Mesothelial cell of epicardium (in vitro differentiated cells): Measurements from ENCODE around the gene DPPA5. TPM values are rescaled to one million over a fixed set of nuclear protein-coding genes. Genes with fewer than 3 reads are reported as not detected.

Source experiments
- DNase-seq, 2 experiments: peaks; one replicate each; pipeline ENCODE4 v3.0.0; 2021; ENCODE audit warnings: low spot score in 2 of 2; ENCODE audit not compliant: unreplicated experiment in 2 of 2
- H3K27ac Mint-ChIP-seq: 2 replicates; pipeline ENCODE4 v1.8.0; 2021; ENCODE audit warnings: mixed read lengths
- H3K27me3 Mint-ChIP-seq: 2 replicates; pipeline ENCODE4 v1.8.0; 2021; ENCODE audit warnings: low read depth, mixed read lengths
- H3K36me3 Mint-ChIP-seq: 2 replicates; pipeline ENCODE4 v1.8.0; 2021; ENCODE audit warnings: mixed read lengths
- H3K4me1 Mint-ChIP-seq: 2 replicates; pipeline ENCODE4 v1.8.0; 2021; ENCODE audit warnings: mixed read lengths
- H3K4me3 Mint-ChIP-seq: 2 replicates; pipeline ENCODE4 v1.8.0; 2021; ENCODE audit warnings: mild to moderate bottlenecking, moderate library complexity, mixed read lengths
- H3K9me3 Mint-ChIP-seq: 2 replicates; pipeline ENCODE4 v1.8.0; 2021; ENCODE audit warnings: mixed read lengths
- CTCF ChIP-seq: fragments of 200-600 bp; sonication (generic); IDR thresholded peaks from one replicate; pipeline ENCODE4 v1.5.0; 2021; ENCODE audit warnings: antibody characterized with exemption; ENCODE audit not compliant: unreplicated experiment
- total RNA-seq: library from RNA; stranded (reverse); gene quantifications from 3 replicates; pipeline ENCODE4 v1.2.1, GENCODE V29; 2021

Gene DPPA5
- total RNA-seq, 1 donor from 2014 or later, result not detected

- peaks cover 3% of the 10 kb centered on the region for H3K9me3 Mint-ChIP-seq
- no peak for DNase-seq
- no peaks in the 10 kb centered on the region for H3K4me1 Mint-ChIP-seq
- no peaks in the 10 kb centered on the region for H3K36me3 Mint-ChIP-seq
- no peak overlapping the region for H3K4me3 Mint-ChIP-seq
- no peak overlapping the region for H3K27ac Mint-ChIP-seq
- H3K27me3 Mint-ChIP-seq, result no peaks in the 10 kb centered on the region
- TF ChIP-seq CTCF, result no peak
Observed at GRCh38 chr6:73368675-73369074, 14.6 kb upstream of the DPPA5 start.

GRCh38 chr6:73367761-73368355, 13.8 kb upstream of the DPPA5 start:
- no peaks in the 10 kb centered on the region for H3K36me3 Mint-ChIP-seq
- H3K27me3 Mint-ChIP-seq, result no peaks in the 10 kb centered on the region
- no peak for TF ChIP-seq CTCF
- H3K4me3 Mint-ChIP-seq, result no peak overlapping the region
- no peaks in the 10 kb centered on the region for H3K4me1 Mint-ChIP-seq
- no peak overlapping the region for H3K27ac Mint-ChIP-seq
- peaks cover under 1% of the 10 kb centered on the region for H3K9me3 Mint-ChIP-seq
- no peak for DNase-seq

- Mint-ChIP-seq H3K9me3 (no peaks in the 10 kb centered on the region), H3K36me3 (no peaks in the 10 kb centered on the region), H3K4me1 (no peaks in the 10 kb centered on the region), H3K4me3 (no peak overlapping the region), H3K27ac (no peak overlapping the region), H3K27me3 (no peaks in the 10 kb centered on the region)
- no peak for TF ChIP-seq CTCF
- no peak for DNase-seq
Observed at GRCh38 chr6:73364549-73364948, 10.5 kb upstream of the DPPA5 start.

DNA sequence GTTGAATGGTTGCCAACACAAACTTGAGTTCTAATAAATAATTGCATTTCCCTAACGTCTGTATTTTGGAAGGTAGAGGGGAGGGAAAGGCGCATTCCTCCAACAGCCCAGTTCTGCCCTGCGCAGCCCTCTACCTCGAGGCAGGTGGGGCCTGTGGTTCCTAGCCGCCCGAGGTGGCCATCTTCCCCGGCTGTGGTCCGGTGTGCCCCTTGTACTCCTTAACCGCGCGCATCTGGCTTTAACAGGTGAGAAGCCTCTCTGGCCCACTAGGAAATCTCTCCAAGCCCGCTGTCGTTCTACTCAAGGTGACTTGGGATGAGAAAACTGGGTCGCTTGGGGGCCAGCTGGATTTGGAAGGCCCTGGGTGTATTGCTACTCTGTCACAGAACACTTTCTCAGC, 10.0 kb upstream of the DPPA5 start:
- TF ChIP-seq CTCF, result no peak
- H3K27me3 Mint-ChIP-seq, result no peaks in the 10 kb centered on the region

GRCh38 chr6:73363537-73363875, 9.4 kb upstream of the DPPA5 start:
- Mint-ChIP-seq H3K27me3 (no peaks in the 10 kb centered on the region), H3K4me1 (no peaks in the 10 kb centered on the region), H3K9me3 (no peaks in the 10 kb centered on the region), H3K4me3 (no peak overlapping the region), H3K36me3 (no peaks in the 10 kb centered on the region), H3K27ac (no peak overlapping the region)
- no peak for DNase-seq
- TF ChIP-seq CTCF, result no peak

More for the DNA sequence above, 10.0 kb upstream of the DPPA5 start:
- Mint-ChIP-seq H3K9me3 (no peaks in the 10 kb centered on the region), H3K4me3 (no peak overlapping the region), H3K4me1 (no peaks in the 10 kb centered on the region), H3K27ac (no peak overlapping the region), H3K36me3 (no peaks in the 10 kb centered on the region)
- DNase-seq, result no peak
